GM18498 (cell line): ENCODE data around the gene SLC8A1.

ENCODE experiments used
- ATAC-seq: cut with Tn5 transposase; IDR thresholded peaks from one replicate; pipeline ENCODE4 v1.9.1; 2021; ENCODE audit warnings: mild to moderate bottlenecking, moderate library complexity; ENCODE audit not compliant: unreplicated experiment

SLC8A1 gene

GRCh38 chr2:40321822-40322221 is 130.1 kb downstream of the SLC8A1 start:
- ATAC-seq, result no peak

GRCh38 chr2:40321016-40321623 is 130.8 kb downstream of the SLC8A1 start:
- ATAC-seq, result peak; percentile 84

GRCh38 chr2:40318921-40319320 is 133.0 kb downstream of the SLC8A1 start:
- no peak for ATAC-seq

GRCh38 chr2:40317761-40318160 is 134.1 kb downstream of the SLC8A1 start:
- no peak for ATAC-seq

DNA sequence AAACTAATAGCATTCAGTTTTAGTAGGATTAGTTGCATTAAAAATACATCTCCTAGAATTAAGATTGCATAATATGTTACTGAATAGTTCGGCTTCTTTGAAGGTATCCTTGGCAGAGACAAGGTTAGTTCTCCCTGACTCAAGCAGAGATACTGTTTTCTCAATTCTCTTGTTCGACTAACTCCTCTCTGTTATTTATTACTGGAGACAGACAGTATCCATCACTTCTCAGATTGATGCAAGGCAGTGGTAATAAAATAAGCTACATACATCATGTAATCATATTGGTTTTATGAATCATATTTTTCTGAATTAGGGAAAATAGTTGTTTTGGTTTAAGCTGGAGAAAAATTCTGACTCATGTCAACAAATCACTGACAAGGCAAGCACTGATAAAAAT is 134.8 kb downstream of the SLC8A1 start:
- ATAC-seq, result no peak

GRCh38 chr2:40316620-40317019 is 135.3 kb downstream of the SLC8A1 start:
- no peak for ATAC-seq

GRCh38 chr2:40315683-40316082 is 136.2 kb downstream of the SLC8A1 start:
- no peak for ATAC-seq

DNA sequence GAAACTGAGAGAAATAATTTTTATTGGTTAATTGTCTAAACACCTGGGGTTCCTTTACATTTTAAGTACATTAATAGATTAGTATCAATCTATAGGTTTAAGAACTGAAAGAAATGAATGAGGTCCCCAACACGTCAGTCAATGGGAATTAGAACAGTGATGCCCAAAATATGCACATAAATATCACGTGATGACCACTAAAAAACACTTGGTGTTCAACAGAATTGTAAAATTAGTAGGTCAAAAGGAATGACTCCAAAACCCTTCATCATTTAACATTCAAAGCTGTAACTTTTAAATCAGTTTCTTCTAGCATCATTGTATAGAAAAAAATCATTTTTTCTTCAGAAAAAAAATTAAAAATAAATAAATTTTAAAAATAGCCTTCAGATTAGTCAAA is 140.9 kb downstream of the SLC8A1 start:
- no peak for ATAC-seq

DNA sequence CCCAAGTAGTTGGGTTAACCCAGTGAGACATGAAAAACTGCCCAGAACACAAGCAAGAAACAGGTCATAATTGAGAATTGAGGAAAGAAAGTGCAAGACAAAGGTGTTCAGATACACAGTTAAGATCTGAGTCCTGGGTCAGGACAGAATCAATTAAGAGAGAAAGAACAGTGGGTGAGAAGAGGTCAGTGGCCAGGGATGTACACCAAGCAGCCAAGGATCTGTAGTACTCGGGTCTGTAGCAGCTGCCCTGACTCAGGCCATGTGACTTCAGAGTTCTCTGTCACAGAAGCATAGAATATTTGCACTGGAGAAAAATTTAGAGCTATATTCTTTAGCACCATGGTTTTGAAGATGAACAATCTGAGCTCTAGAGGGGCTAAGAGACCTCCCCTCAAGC is 141.6 kb downstream of the SLC8A1 start:
- no peak for ATAC-seq

- no peak for ATAC-seq
These were observed 147.6 kb downstream of the SLC8A1 start for GRCh38 chr2:40304340-40304739.

GRCh38 chr2:40303746-40304145 is 148.1 kb downstream of the SLC8A1 start:
- ATAC-seq, result no peak

GRCh38 chr2:40302751-40303325 is 149.1 kb downstream of the SLC8A1 start:
- ATAC-seq, result no peak

GRCh38 chr2:40300391-40300790 is 151.5 kb downstream of the SLC8A1 start:
- no peak for ATAC-seq

DNA sequence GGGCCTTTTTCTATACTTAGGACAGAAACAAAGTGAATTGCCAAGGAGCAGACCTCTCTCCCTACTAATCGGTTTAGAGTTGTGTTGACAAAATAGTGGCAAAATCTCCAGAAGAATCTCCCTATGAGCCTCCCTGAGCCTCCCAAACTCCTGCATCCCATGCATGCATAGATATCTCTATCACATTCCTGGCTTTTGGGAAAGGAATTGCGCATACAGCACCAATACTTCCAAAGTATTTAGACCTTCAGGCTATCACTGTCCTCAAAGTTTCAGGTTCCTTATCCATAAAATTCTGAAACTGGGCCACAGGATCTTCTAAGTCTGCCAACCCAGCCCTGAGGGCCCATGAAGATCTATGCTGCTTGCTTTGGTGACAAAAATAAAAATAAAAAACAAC is 152.1 kb downstream of the SLC8A1 start:
- no peak for ATAC-seq

DNA sequence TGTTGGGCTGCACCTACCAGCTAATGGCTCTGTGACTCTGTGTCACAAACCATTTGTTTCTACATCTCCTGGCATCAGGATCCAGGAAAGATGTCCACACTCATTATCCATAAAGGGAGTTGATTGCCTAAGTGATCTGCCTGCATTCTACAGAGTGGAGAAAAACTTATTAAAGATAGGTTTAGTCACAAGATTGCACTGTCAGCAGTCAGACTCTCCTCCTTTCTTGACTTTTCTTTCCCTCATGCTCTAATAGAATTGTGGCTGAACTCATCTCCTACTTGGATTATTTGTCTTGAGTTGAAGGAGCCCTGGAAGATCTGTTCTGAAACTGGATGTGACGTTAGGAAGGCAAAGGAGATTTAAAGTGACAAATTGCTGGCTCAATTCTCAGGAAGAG is 152.7 kb downstream of the SLC8A1 start:
- no peak for ATAC-seq

GRCh38 chr2:40298026-40298425 is 153.9 kb downstream of the SLC8A1 start:
- ATAC-seq, result no peak

DNA sequence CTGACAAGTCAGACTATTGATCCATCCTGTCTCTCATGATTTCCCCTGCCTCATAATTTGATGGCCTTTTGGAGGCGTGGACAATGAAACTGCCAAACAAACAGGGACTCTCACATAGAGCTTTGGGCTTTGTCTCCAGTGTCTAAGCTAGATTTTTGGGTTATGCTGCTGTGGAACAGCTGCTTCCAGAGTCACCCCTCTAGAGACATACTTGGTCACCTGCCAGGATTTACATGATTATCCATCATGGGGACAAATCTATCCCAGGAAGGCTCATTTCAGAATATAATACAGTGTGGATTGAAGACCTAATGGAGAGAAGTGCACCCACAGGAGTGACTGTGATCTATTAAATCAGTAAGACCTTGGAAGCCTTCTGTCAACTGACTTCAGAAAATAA is 159.6 kb downstream of the SLC8A1 start:
- no peak for ATAC-seq

GRCh38 chr2:40289771-40290404 is 162.0 kb downstream of the SLC8A1 start:
- no peak for ATAC-seq

DNA sequence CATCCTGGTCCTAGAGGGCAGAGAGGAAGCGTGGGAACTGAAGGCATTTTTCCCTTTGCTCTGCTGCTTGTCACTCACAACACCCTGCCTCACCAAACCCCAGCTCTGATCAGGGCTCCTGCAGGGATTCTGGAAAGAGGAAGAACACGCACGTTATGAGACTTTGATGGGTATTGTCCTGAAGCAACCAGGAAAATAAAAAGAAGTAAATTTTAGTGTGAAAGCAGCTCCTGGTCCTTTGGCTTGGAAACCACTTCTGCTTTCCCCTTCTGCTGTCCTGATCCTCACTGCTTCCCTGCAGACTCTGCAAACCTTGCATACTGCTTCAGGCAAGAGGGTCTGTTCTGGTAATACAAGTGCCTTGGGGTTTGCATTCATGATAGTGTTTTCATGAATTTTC is 164.1 kb downstream of the SLC8A1 start:
- ATAC-seq, result no peak

DNA sequence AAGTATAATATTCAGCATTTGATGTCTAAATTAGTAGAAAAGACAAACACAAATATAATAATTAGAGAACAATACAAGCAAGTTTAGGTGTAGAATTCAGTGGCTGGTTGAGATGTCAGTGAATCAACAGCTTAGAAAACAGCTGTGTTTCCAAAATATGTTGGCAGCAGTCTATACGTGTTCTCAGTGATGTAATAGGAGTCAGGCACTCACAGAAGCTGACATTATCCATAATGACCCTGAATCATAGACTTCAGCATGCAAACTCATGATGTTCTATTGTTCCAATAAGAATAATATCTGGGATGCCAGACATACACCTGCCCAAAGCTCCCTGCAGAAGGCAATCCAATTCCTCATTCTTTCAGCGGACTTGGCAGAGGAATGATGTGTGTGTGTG is 164.7 kb downstream of the SLC8A1 start:
- no peak for ATAC-seq

GRCh38 chr2:40286721-40287120 is 165.2 kb downstream of the SLC8A1 start:
- no peak for ATAC-seq

DNA sequence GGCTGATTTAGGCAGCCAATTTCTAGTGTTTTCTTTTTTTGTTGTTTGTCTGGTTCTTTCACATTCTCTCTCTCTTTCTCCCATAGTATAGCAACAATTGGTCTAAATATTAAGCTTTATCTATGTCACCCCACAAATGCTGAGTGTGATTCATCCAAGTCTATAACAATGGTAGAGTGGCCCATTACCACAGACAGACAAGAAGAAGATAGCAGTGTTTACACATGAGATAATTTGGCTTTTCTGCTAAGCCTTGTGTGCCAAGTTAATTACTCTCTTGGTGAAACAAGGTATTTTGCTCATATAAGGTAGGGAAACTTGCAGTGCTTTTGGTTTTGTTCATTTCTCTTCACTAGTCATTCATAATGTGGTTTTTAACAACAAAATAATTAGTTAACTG is 166.5 kb downstream of the SLC8A1 start:
- no peak for ATAC-seq

- no peak for ATAC-seq
These were observed 167.1 kb downstream of the SLC8A1 start for GRCh38 chr2:40284797-40285196.
